Caco-2 (cell line): ENCODE results near the gene SMARCA5. TPM values are rescaled to one million over a fixed set of nuclear protein-coding genes. Genes with fewer than 3 reads are reported as not detected.
"Not testable (repeated sequence)": the region's sequence is repeated elsewhere in the genome, so short reads cannot be mapped to it uniquely, and the experiment has no call there.

ENCODE experiments used
- BruUV-seq: library from RNA; stranded (reverse); fragments of 400-500 nt; replicated peaks from 2 replicates; lab custom pipeline; 2021; lab: Mats Ljungman, UMichigan
- CTCF ChIA-PET: fragments of 300-600 bp; sonication (Branson Sonifier 250); formaldehyde crosslinking; loops from one replicate; lab custom pipeline; 2022; ENCODE audit warnings: antibody characterized with exemption; lab: Charles Lee
- POLR2A ChIA-PET: fragments of 300-600 bp; sonication (Branson Sonifier 250); formaldehyde crosslinking; loops from one replicate; lab custom pipeline; 2022; ENCODE audit warnings: antibody characterized with exemption; lab: Charles Lee
- DNase-seq, 2 experiments: peaks; one replicate each; pipeline versions ENCODE4 v3.0.0 to v3.0.0-alpha.2; 2020 to 2022
- H3K27me3 ChIP-seq: replicated peaks from 2 replicates; pipeline ENCODE4 v1.6.0; 2011; ENCODE audit warnings: low read length; ENCODE audit not compliant: control insufficient read depth, insufficient read depth
- H3K36me3 ChIP-seq: 2 replicates; pipeline ENCODE4 v1.5.1; 2011; ENCODE audit warnings: low read length; ENCODE audit not compliant: control insufficient read depth, insufficient read depth
- H3K4me1 ChIP-seq: fragments of 250-450 bp; sonication (Bioruptor Pico); 2 replicates; pipeline ENCODE4 v1.5.1; 2020; ENCODE audit warnings: mild to moderate bottlenecking
- H3K4me3 ChIP-seq: 2 replicates; pipeline ENCODE4 v1.5.1; 2011; ENCODE audit warnings: low read depth, mild to moderate bottlenecking, control low read depth, low read length
- H3K9me3 ChIP-seq: fragments of 250-450 bp; sonication (Bioruptor Pico); 2 replicates; pipeline ENCODE4 v1.5.1; 2020; ENCODE audit warnings: mild to moderate bottlenecking, moderate library complexity
- H3K27ac Mint-ChIP-seq: one replicate; pipeline ENCODE4 v1.8.0; 2022; ENCODE audit warnings: mixed read lengths; ENCODE audit not compliant: unreplicated experiment
- H3K27me3 Mint-ChIP-seq: one replicate; pipeline ENCODE4 v1.8.0; 2022; ENCODE audit warnings: mixed read lengths; ENCODE audit not compliant: insufficient read depth, unreplicated experiment
- H3K36me3 Mint-ChIP-seq: one replicate; pipeline ENCODE4 v1.8.0; 2022; ENCODE audit warnings: mild to moderate bottlenecking, mixed read lengths; ENCODE audit not compliant: insufficient read depth, unreplicated experiment
- H3K4me1 Mint-ChIP-seq: one replicate; pipeline ENCODE4 v1.8.0; 2022; ENCODE audit warnings: low read depth, mixed read lengths; ENCODE audit not compliant: unreplicated experiment
- H3K4me3 Mint-ChIP-seq: one replicate; pipeline ENCODE4 v1.8.0; 2022; ENCODE audit warnings: mild to moderate bottlenecking, moderate library complexity, mixed read lengths; ENCODE audit not compliant: unreplicated experiment
- H3K9me3 Mint-ChIP-seq: one replicate; pipeline ENCODE4 v1.8.0; 2022; ENCODE audit warnings: mixed read lengths; ENCODE audit not compliant: unreplicated experiment
- CTCF ChIP-seq, 2 experiments: fragments of 200-600 bp in 1 of 2; IDR thresholded peaks; 1 replicate in 1 of 2; 2 replicates in 1 of 2; pipeline versions ENCODE4 v1.5.1 to v1.8.0; 2011 to 2022; ENCODE audit warnings: antibody characterized with exemption in 1 of 2, control low read depth in 1 of 2, inconsistent platforms in 1 of 2, low read depth in 1 of 2, low read length in 1 of 2, mild to moderate bottlenecking in 1 of 2, moderate library complexity in 1 of 2; ENCODE audit not compliant: insufficient read depth in 1 of 2, severe bottlenecking in 1 of 2, unreplicated experiment in 1 of 2
- intact Hi-C: fragments of 100-400 bp; cut with micrococcal nuclease; formaldehyde crosslinking; loops from one replicate; pipeline ENCODE4 v1.10.0; 2022; ENCODE audit not compliant: unreplicated experiment
- total RNA-seq: library from RNA; stranded (reverse); gene quantifications from 2 replicates; pipeline ENCODE4 v1.2.3, GENCODE V29; 2022

The SMARCA5 gene
- total RNA-seq, 1 experiment from 2014 or later: 64.8 TPM

DNA sequence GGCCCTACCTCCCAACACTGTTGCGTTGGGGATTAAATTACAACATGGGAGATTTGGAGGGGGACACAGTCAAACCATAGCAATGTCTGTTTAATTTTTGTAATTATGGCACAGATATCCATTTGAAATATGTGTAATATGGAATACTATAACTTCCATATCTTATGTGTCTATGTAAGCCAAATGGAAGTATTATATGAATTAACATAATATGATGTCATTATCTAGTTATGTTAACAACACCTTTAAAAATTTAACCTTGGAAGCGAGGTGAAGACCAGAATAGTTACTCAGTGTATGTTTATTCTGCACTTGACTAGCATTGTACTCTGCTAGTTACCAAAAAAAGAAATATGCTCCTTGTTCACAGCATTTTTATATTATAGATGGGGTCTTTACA lies 4.3 kb downstream of the SMARCA5 start:
- CTCF ChIA-PET: no interaction called here
- H3K4me3 Mint-ChIP-seq: no peak overlapping the region
- no TSS peak for BruUV-seq
- Histone ChIP-seq H3K4me3 (no peak overlapping the region), H3K4me1 (0 out of 2 replicates have a peak, but pooled peaks cover 10% of the 10 kb centered on the region), H3K27me3 (no peaks in the 10 kb centered on the region), H3K9me3 (no peaks in the 10 kb centered on the region), H3K36me3 (no peaks in the 10 kb centered on the region)
- H3K4me1 Mint-ChIP-seq: peaks cover 6% of the 10 kb centered on the region
- H3K27me3 Mint-ChIP-seq: no peaks in the 10 kb centered on the region
- H3K9me3 Mint-ChIP-seq: no peaks in the 10 kb centered on the region
- peaks cover 66% of the 10 kb centered on the region for H3K36me3 Mint-ChIP-seq
- no peak for TF ChIP-seq CTCF (IDR thresholded peaks at IDR 0.05; ENCODE audit: insufficient read depth in 1 of 2, low read depth in 1 of 2, low read length in 1 of 2, severe bottlenecking in 1 of 2, unreplicated experiment in 1 of 2)
- DNase-seq: no peak
- no peak overlapping the region for H3K27ac Mint-ChIP-seq
- intact Hi-C loops: no loop called here
- POLR2A ChIA-PET: no interaction called here

- Histone ChIP-seq H3K36me3 (no peaks in the 10 kb centered on the region), H3K4me3 (no peak overlapping the region), H3K9me3 (no peaks in the 10 kb centered on the region), H3K27me3 (no peaks in the 10 kb centered on the region), H3K4me1 (no peaks in the 10 kb centered on the region)
- Mint-ChIP-seq H3K9me3 (no peaks in the 10 kb centered on the region), H3K27ac (no peak overlapping the region), H3K4me3 (no peak overlapping the region), H3K4me1 (no peaks in the 10 kb centered on the region), H3K27me3 (no peaks in the 10 kb centered on the region), H3K36me3 (peaks cover 81% of the 10 kb centered on the region)
- TF ChIP-seq CTCF (IDR thresholded peaks at IDR 0.05; ENCODE audit: insufficient read depth in 1 of 2, low read depth in 1 of 2, low read length in 1 of 2, severe bottlenecking in 1 of 2, unreplicated experiment in 1 of 2): no peak
- DNase-seq: no peak
- ChIA-PET CTCF (no interaction called here), POLR2A (no interaction called here)
- BruUV-seq: no TSS peak
- intact Hi-C loops: no loop called here
Observed at GRCh38 chr4:143524211-143524610, 10.7 kb downstream of the SMARCA5 start.

- POLR2A ChIA-PET, DNase-seq, BruUV-seq, intact Hi-C loops, H3K4me1 Mint-ChIP-seq, H3K27ac Mint-ChIP-seq, H3K36me3 ChIP-seq, H3K27me3 Mint-ChIP-seq, H3K9me3 Mint-ChIP-seq, H3K27me3 ChIP-seq, H3K9me3 ChIP-seq, H3K4me3 Mint-ChIP-seq, H3K4me1 ChIP-seq, H3K4me3 ChIP-seq, CTCF ChIA-PET: not testable (repeated sequence)
- peaks cover 78% of the 10 kb centered on the region for H3K36me3 Mint-ChIP-seq
Observed at GRCh38 chr4:143528046-143528445, 14.5 kb downstream of the SMARCA5 start.

- intact Hi-C loops: no loop called here
- H3K4me3 Mint-ChIP-seq: no peak overlapping the region
- ChIA-PET POLR2A (no interaction called here), CTCF (interaction anchor here (0.6 kb wide), 1 partner anchor 27 kb away, joined by 4 read pairs; no protein-coding TSS in a partner anchor)
- H3K36me3 Mint-ChIP-seq: peaks cover 74% of the 10 kb centered on the region
- Histone ChIP-seq H3K4me3 (no peak overlapping the region), H3K4me1 (no peaks in the 10 kb centered on the region), H3K27me3 (no peaks in the 10 kb centered on the region), H3K9me3 (no peaks in the 10 kb centered on the region), H3K36me3 (no peaks in the 10 kb centered on the region)
- no peaks in the 10 kb centered on the region for H3K27me3 Mint-ChIP-seq
- TF ChIP-seq CTCF (IDR thresholded peaks at IDR 0.05; ENCODE audit: insufficient read depth in 1 of 2, low read depth in 1 of 2, low read length in 1 of 2, severe bottlenecking in 1 of 2, unreplicated experiment in 1 of 2): peak in 1 of 2 experiments; percentile 40
- BruUV-seq: no TSS peak
- H3K4me1 Mint-ChIP-seq: no peaks in the 10 kb centered on the region
- no peaks in the 10 kb centered on the region for H3K9me3 Mint-ChIP-seq
- H3K27ac Mint-ChIP-seq: no peak overlapping the region
- no peak for DNase-seq
Observed at GRCh38 chr4:143531380-143531779, 17.9 kb downstream of the SMARCA5 start.
